ENCODE results near the gene ARHGAP22.

Gene ARHGAP22

GRCh38 chr10:48474765-48475365, 130.0 kb downstream of the ARHGAP22 start:
- DNase-seq: no peak

DNA sequence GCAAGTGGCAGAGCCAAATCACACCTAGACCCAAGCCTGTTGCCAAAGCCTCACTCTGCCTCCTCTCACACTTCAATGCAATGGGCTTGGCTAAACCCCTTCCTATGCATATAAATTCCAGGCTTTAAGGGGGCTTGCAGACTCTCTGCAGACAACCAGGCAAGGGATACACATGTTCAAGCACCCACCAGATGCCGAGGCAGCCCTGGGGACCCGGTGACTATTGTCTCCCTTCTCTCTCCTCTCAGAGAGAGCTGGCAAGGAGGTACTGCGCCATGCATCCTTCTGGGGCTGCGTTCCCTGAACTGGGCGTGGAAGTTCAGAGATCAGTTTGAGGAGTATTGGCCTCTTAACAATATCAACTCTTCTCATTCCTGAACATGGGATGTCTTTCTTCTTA, 131.2 kb downstream of the ARHGAP22 start:
- DNase-seq: no peak

GRCh38 chr10:48472501-48473069, 132.3 kb downstream of the ARHGAP22 start:
- no peak for DNase-seq

- DNase-seq: no peak
Observed at GRCh38 chr10:48470893-48471805, 133.7 kb downstream of the ARHGAP22 start.

- DNase-seq: peak; percentile 89
Observed at GRCh38 chr10:48470115-48470892, 134.6 kb downstream of the ARHGAP22 start.

DNA sequence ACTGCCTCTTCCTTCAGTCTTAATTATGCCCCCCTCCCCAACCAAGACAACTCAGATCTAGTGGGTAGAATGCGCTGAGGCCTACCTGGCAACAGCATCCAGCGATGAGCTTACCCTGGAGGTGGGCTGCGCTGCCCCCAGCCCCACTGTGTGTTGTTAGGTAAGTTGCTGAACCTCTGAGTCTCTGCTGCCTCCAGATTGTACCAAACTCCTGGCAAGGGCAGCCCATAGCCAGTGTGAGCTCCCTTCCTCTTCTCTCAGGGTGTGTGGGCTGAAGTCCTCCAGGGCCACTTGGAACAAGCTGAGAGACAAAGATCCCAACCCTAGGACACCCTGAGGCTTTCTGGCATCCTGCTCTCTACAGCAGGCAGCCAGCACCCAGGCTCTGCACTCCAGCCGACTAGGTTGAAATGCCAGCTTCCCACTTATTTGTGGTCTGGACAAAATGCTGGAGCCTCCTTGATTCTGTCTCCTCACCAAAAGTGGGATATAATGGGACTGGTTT, 135.3 kb downstream of the ARHGAP22 start:
- peak; percentile 59 for DNase-seq

DNA sequence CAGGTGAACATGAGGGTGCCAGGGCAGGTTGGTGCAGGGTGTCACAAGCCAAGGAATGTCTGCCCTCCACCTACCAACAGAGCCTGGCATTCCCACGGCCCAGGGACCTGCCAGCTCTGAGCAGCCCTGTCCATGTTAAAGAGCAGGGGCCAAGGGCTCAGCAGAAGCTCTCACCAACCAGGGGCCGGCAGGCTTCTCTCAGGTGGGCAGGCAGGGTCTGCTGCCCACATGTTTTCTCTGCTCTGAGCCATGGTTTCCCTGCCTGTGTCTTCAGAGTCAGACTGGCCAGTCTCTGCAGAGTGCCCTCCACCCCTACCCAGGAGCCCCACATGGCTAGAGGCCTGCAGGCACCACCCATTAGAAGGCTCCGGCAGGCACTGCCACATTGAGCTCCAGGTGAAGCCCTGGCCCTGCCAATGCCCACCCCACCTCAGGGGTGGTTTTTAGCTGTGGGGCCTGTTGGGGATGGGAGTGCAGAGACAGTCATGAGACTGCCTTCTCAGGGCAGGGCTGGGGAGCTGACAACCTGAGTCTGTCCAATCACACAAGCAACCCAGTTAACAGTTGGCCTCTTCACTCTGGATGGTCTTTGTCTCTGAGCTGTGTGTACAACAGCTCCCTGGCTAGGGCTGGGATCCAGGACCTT, 135.9 kb downstream of the ARHGAP22 start:
- no peak for DNase-seq

- DNase-seq: no peak
Observed at GRCh38 chr10:48468130-48468790, 136.6 kb downstream of the ARHGAP22 start.

GRCh38 chr10:48467669-48468068, 137.2 kb downstream of the ARHGAP22 start:
- DNase-seq: peak; percentile 67

GRCh38 chr10:48466611-48467240, 138.1 kb downstream of the ARHGAP22 start:
- DNase-seq: peak; percentile 69

DNA sequence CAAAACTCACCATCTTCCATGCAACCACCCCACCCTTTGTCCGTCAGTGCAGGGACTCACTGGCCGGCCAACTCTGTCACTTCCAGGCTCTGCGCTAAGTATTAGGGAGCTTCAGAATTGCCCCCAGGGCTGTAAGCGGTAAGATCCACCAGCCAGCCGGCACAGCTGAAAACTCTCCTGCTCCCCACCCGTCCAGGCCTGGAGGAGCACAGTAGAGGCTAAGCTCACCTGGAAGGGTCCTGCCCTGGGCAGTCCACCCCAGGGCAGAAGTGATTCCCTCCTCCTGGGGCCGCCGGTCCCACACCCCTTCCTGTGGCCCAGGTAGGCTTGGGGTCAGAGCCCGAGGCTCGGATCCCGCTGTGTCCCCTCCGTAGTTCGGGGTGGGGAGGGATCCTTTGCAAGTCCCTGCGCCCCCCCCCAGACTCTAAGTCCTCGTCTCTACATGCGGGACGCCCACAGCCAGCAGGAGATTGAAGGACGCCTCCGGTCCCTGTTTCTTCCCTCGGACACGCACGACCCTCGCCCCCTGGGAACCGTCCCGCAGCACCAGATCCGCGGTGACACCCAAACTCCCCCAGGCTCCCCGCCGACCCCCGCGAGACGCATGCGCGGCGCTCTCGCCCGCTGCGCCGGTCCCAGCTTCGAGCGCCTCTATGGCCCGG, 138.9 kb downstream of the ARHGAP22 start:
- DNase-seq: peak; percentile 49

DNA sequence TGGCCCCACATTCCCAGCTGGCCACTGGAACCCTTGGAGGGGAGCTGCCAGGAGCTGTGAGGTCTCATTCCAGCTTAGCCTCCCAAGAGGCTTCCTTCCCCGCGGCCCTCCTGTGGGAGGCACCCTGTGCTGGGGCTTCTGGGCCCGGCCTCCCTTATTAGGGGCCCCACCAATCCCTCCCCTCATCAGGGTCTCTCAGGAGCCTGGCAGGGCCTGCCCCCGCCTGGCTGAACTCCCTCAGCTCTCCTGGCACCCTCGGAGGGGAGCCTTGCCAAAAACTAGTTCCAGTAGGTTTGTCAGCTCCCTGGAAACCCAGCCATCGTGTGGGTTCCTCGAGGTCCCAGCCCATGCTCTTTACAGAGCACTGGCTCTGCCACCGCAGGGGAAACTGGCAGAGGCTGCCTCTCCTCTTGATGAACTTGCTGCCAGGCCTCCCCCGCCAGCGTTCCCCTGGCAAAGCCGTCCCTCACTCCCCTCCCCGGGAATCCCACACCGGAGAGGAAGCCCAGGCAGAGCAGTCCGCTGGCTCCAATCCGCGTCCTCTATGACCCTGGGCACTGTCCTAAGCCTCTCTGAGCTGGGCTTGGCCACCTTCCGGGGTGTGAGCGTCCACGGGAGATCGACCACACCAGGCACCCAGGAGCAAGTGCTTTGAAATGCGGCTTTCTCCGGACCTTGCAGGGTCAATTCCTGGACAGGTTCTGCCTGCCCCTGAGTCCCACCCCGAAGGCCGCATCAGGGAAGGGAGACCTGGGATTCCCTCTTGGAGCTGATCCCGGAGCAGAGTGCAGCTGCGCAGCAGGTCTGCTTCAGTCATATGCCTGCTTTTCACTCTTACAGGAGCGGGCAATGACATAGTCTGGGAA, 139.8 kb downstream of the ARHGAP22 start:
- DNase-seq: peak; percentile 57

DNA sequence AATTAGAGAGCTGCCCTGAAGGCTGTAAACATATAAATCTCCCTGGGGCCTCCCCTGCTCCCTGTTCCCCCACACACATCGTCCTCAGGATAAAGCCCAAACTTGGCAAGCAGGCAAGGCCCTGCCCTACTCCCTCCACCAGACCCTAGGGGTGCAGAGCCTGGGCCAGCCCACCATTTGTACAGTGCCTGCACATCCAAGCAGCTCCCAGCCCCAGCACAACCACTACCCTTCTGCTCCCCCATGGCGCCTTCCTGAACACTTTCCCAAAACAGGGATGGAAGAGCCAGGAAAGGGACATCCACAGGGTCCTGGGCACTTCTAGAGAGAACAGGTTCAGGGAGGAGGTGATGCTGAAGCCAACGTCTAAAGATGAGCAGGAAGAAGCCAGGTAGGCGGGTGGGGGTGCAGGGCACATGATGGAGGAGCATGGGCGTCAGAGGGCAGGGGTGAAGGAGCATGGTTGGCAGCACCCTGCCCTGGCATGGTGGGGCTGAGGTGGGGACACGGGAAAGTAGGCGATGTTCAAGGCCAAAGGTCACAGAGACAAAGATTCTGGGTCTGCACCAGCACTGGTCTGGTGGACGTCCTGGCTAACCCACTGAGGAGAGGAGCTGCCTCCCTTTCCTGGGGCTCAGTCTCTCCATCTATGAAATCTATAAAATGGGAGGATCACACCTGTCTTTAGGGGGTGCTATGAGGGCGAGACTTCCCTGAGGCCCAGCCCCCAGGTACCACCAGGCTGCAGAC, 140.6 kb downstream of the ARHGAP22 start:
- peak; percentile 47 for DNase-seq

DNA sequence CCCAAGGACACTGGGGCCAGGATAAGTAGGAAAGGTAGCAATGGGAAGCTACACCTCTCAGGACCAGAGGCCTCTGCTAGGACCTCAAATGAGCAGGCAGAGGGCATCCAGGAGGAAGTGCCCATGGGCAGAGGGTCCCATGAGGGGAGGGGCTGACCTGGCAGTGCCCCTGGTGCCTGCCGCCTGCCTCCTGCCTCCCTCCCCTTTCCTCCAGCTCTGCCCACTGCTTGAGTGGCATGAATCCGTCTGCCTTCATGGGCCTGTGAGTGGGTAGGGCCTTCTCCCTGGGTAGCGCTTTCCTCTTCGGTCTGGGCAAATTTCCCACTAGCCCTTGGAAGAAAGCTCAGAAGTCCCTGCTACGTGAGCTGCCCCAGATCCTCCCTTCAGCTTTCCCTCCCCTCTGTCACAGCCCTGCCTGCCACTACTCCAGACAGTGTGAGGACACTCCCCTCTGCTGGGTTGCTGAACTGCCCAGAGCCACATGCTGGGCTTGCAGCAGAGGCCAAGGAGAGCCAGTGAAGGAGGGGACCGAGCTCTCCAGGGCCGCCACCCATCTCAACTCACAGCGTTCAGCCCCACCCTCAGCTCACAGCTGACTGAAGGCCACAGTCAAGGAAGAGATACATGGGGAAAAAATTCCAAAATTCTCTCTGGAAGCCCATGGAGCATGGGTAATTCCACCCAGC, 141.4 kb downstream of the ARHGAP22 start:
- peak; percentile 81 for DNase-seq

- DNase-seq: peak; percentile 46
Observed at GRCh38 chr10:48462482-48463020, 142.3 kb downstream of the ARHGAP22 start.

GRCh38 chr10:48461623-48462481, 143.0 kb downstream of the ARHGAP22 start:
- DNase-seq: peak; percentile 33

DNA sequence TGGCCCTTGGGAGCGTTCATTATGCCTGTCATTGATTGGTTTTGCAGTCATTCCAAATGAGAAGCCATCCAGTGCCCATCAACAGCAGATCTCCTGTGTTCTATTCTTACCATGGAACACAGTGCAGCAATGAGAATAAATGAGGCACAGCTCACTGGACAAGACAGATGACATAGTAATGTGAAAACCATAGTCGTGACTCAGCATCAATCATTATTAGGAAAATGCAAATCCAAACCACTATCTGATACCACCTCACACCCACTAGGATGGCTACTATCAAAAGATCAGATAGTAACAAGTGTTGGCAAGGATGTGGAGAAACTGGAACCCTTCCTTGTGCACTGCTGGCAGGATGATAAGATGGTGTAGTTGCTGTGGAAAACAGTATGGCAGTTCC, 144.7 kb downstream of the ARHGAP22 start:
- no peak for DNase-seq

All from islet precursor cell (in vitro differentiated cells).